PC-3 (cell line): Measurements from ENCODE around the gene KRTAP9-7. TPM values are rescaled to one million over a fixed set of nuclear protein-coding genes. Genes with fewer than 3 reads are reported as not detected.

ENCODE experiments used
- ATAC-seq: fragments of 200-7000 bp; cut with Tn5 transposase; 2 replicates; pipeline ENCODE4 v1.9.1; 2020; ENCODE audit warnings: mild to moderate bottlenecking, moderate library complexity
- BruUV-seq: library from RNA; stranded (reverse); fragments of 400-500 nt; replicated peaks from 2 replicates; lab custom pipeline; 2021; lab: Mats Ljungman, UMichigan
- CTCF ChIA-PET: fragments of 300-600 bp; sonication (Branson Sonifier 250); formaldehyde crosslinking; loops from one replicate; lab custom pipeline; 2022; ENCODE audit warnings: antibody characterized with exemption; lab: Charles Lee
- POLR2A ChIA-PET: fragments of 300-600 bp; sonication (Branson Sonifier 250); formaldehyde crosslinking; loops from one replicate; lab custom pipeline; 2022; ENCODE audit warnings: antibody characterized with exemption; ENCODE audit not compliant: unreplicated experiment; lab: Charles Lee
- DNase-seq: peaks from one replicate; pipeline ENCODE4 v3.0.0-alpha.2; 2015
- H2AFZ ChIP-seq: fragments of 300-600 bp; sonication (generic); 2 replicates; pipeline ENCODE4 v1.6.0; 2016; ENCODE audit warnings: antibody characterized with exemption, low read length
- H3F3A ChIP-seq: fragments of 300-600 bp; sonication (generic); one replicate; pipeline ENCODE4 v1.6.0; 2017; ENCODE audit warnings: antibody characterized with exemption, low read length, control low read depth, mild to moderate bottlenecking; ENCODE audit not compliant: unreplicated experiment
- H3K27ac ChIP-seq: fragments of 300-600 bp; sonication (generic); 2 replicates; pipeline ENCODE4 v1.5.1; 2016; ENCODE audit warnings: mild to moderate bottlenecking, low read length
- H3K27me3 ChIP-seq: fragments of 300-600 bp; sonication (generic); 2 replicates; pipeline ENCODE4 v1.6.1; 2016; ENCODE audit warnings: low read length, mixed read lengths
- H3K36me3 ChIP-seq: fragments of 300-600 bp; sonication (generic); 2 replicates; pipeline ENCODE4 v1.6.1; 2016; ENCODE audit warnings: low read depth, mixed run types, low read length, mixed read lengths
- H3K4me1 ChIP-seq: fragments of 300-600 bp; sonication (generic); 2 replicates; pipeline ENCODE4 v1.5.1; 2016; ENCODE audit warnings: low read length; ENCODE audit not compliant: insufficient read depth
- H3K4me2 ChIP-seq: fragments of 300-600 bp; sonication (generic); 2 replicates; pipeline ENCODE4 v1.6.0; 2016; ENCODE audit warnings: low read length
- H3K4me3 ChIP-seq: fragments of 300-600 bp; sonication (generic); 2 replicates; pipeline ENCODE4 v1.5.1; 2016; ENCODE audit warnings: mild to moderate bottlenecking, low read length, mixed read lengths
- H3K79me2 ChIP-seq: fragments of 300-600 bp; sonication (generic); 2 replicates; pipeline ENCODE4 v1.6.1; 2017; ENCODE audit warnings: low read length, mixed read lengths
- H3K9ac ChIP-seq: fragments of 300-600 bp; sonication (generic); 2 replicates; pipeline ENCODE4 v1.6.0; 2016; ENCODE audit warnings: mild to moderate bottlenecking, low read length
- H3K9me2 ChIP-seq: fragments of 300-600 bp; sonication (generic); replicated peaks from 2 replicates; pipeline ENCODE4 v1.6.1; 2016; ENCODE audit warnings: mixed run types, low read length, mixed read lengths
- H3K9me3 ChIP-seq: fragments of 300-600 bp; sonication (generic); 2 replicates; pipeline ENCODE4 v1.6.1; 2016; ENCODE audit warnings: low read length, mixed read lengths
- H4K20me1 ChIP-seq: fragments of 300-600 bp; sonication (generic); 2 replicates; pipeline ENCODE4 v1.6.1; 2016; ENCODE audit warnings: low read length, mixed read lengths
- EZH2 ChIP-seq: fragments of 300-600 bp; sonication (generic); IDR thresholded peaks from one replicate; pipeline ENCODE4 v1.6.1; 2017; ENCODE audit warnings: antibody characterized with exemption, mild to moderate bottlenecking, low read length; ENCODE audit not compliant: unreplicated experiment
- EZH2phosphoT487 ChIP-seq: fragments of 300-600 bp; sonication (generic); IDR thresholded peaks from 2 replicates; pipeline ENCODE4 v1.6.1; 2018; ENCODE audit warnings: mild to moderate bottlenecking, antibody characterized with exemption, low read length, borderline replicate concordance
- intact Hi-C: fragments of 100-400 bp; cut with micrococcal nuclease; formaldehyde crosslinking; loops from 2 replicates; pipeline ENCODE4 v1.9.0; 2023
- total RNA-seq: library from RNA; depleted of rRNA; stranded (reverse); fragments of >200 nt; gene quantifications from 2 replicates; pipeline ENCODE4 v1.2.3, GENCODE V29; 2014
- TF ChIP-seq, protein P1 (sequence below): fragments of 300-600 bp; sonication (generic); conservative IDR thresholded peaks from 2 replicates; pipeline ENCODE4 v1.5.1; 2017; ENCODE audit warnings: antibody characterized with exemption, low read depth, mild to moderate bottlenecking, low read length

The KRTAP9-7 gene
- total RNA-seq, 1 experiment from 2014 or later, result not detected

DNA sequence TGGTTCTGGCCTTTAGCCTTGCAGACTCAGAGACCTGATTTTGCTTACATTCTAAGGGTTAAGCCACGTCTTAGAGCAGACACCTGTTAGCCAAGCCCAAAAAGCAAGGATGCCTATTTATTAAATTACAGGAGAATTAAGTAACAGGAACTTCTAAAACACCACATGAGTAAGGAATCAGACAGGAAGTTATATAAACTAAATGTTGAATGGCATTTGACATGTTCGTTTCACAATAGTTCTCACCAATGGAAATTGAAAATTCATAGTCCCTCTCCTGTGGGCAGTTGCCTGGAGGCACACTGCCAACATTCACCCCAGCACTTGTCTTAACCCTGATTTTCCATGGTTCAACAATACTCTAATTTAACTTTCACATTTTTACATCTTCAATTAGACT lies 9.0 kb downstream of the KRTAP9-7 start:
- no TSS peak for BruUV-seq
- Histone ChIP-seq H3K9me2 (no peaks in the 10 kb centered on the region), H3K9me3 (no peaks in the 10 kb centered on the region), H2AFZ (no peak overlapping the region), H3K4me1 (no peaks in the 10 kb centered on the region), H3F3A (no peaks in the 10 kb centered on the region), H3K4me2 (no peak overlapping the region), H3K27ac (no peak overlapping the region), H3K9ac (no peak overlapping the region), H3K79me2 (no peaks in the 10 kb centered on the region), H3K4me3 (no peak overlapping the region), H4K20me1 (no peaks in the 10 kb centered on the region), H3K27me3 (no peaks in the 10 kb centered on the region), H3K36me3 (no peaks in the 10 kb centered on the region)
- ChIA-PET POLR2A (no interaction called here), CTCF (no interaction called here)
- intact Hi-C loops, result no loop called here
- no peak for ATAC-seq
- TF ChIP-seq EZH2phosphoT487 (no peak), EZH2 (no peak)
- TF ChIP-seq, protein P1, sequence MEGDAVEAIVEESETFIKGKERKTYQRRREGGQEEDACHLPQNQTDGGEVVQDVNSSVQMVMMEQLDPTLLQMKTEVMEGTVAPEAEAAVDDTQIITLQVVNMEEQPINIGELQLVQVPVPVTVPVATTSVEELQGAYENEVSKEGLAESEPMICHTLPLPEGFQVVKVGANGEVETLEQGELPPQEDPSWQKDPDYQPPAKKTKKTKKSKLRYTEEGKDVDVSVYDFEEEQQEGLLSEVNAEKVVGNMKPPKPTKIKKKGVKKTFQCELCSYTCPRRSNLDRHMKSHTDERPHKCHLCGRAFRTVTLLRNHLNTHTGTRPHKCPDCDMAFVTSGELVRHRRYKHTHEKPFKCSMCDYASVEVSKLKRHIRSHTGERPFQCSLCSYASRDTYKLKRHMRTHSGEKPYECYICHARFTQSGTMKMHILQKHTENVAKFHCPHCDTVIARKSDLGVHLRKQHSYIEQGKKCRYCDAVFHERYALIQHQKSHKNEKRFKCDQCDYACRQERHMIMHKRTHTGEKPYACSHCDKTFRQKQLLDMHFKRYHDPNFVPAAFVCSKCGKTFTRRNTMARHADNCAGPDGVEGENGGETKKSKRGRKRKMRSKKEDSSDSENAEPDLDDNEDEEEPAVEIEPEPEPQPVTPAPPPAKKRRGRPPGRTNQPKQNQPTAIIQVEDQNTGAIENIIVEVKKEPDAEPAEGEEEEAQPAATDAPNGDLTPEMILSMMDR, result no peak
- peak; percentile 6 for DNase-seq

DNA sequence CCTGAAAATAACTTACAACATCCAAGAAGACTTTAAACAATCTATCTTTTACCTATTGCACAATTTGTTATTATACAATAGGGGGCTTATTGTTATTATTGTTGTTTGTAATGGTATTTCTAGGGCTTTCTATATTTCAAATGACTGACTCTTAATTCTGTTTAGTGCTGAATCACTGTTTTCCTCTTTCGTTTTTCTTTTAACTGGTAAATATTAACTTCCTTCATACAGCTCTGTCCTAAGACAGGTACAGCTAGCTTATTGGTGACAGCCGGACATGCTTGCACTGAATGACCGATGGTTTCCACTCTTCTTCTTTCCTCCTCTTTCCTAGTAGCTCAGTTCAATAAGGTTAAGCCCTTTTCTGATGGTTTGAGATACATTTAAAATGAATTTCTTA lies 11.6 kb downstream of the KRTAP9-7 start:
- no peak overlapping the region for H3K9ac ChIP-seq
- H4K20me1 ChIP-seq, result no peaks in the 10 kb centered on the region
- POLR2A ChIA-PET, result no interaction called here
- H2AFZ ChIP-seq, result no peak overlapping the region
- H3K4me2 ChIP-seq, result no peak overlapping the region
- intact Hi-C loops, result no loop called here
- no peak for ATAC-seq
- no TSS peak for BruUV-seq
- no peaks in the 10 kb centered on the region for H3F3A ChIP-seq
- H3K9me3 ChIP-seq, result no peaks in the 10 kb centered on the region
- H3K4me1 ChIP-seq, result no peaks in the 10 kb centered on the region
- CTCF ChIA-PET, result no interaction called here
- no peak overlapping the region for H3K4me3 ChIP-seq
- H3K36me3 ChIP-seq, result no peaks in the 10 kb centered on the region
- no peak overlapping the region for H3K27ac ChIP-seq
- DNase-seq, result no peak
- TF ChIP-seq, protein P1, result no peak
- no peaks in the 10 kb centered on the region for H3K27me3 ChIP-seq
- H3K9me2 ChIP-seq, result no peaks in the 10 kb centered on the region
- H3K79me2 ChIP-seq, result no peaks in the 10 kb centered on the region

- POLR2A ChIA-PET, result no interaction called here
- Histone ChIP-seq H3F3A (no peaks in the 10 kb centered on the region), H3K4me1 (no peaks in the 10 kb centered on the region), H3K27ac (no peak overlapping the region), H3K36me3 (no peaks in the 10 kb centered on the region), H2AFZ (no peak overlapping the region), H3K9me3 (no peaks in the 10 kb centered on the region), H3K27me3 (no peaks in the 10 kb centered on the region), H3K9ac (no peak overlapping the region), H4K20me1 (no peaks in the 10 kb centered on the region), H3K9me2 (no peaks in the 10 kb centered on the region), H3K79me2 (no peaks in the 10 kb centered on the region), H3K4me3 (no peak overlapping the region), H3K4me2 (no peak overlapping the region)
- DNase-seq (no peak), ATAC-seq (no peak)
- CTCF ChIA-PET, result no interaction called here
- intact Hi-C loops, result no loop called here
- TF ChIP-seq EZH2phosphoT487 (no peak), EZH2 (no peak)
- TF ChIP-seq, protein P1, result no peak
- no TSS peak for BruUV-seq
These were observed 18.5 kb downstream of the KRTAP9-7 start for GRCh38 chr17:41294016-41294415.
